Loucy (cell line): ENCODE data around the gene CNTRL.

Source experiments
- EZH2phosphoT487 ChIP-seq: fragments of 200-600 bp; IDR thresholded peaks from 2 replicates; pipeline ENCODE4 v1.6.1; 2018; ENCODE audit warnings: antibody characterized with exemption, mild to moderate bottlenecking, moderate library complexity, borderline replicate concordance
- TF ChIP-seq, protein P1 (sequence below): fragments of 200-600 bp; sonication (generic); conservative IDR thresholded peaks from 2 replicates; pipeline ENCODE4 v1.5.1; 2014; ENCODE audit warnings: mild to moderate bottlenecking, antibody characterized with exemption, low read length

GRCh38 chr9:121135642-121136041 lies 60.9 kb downstream of the CNTRL start:
- TF ChIP-seq, protein P1, sequence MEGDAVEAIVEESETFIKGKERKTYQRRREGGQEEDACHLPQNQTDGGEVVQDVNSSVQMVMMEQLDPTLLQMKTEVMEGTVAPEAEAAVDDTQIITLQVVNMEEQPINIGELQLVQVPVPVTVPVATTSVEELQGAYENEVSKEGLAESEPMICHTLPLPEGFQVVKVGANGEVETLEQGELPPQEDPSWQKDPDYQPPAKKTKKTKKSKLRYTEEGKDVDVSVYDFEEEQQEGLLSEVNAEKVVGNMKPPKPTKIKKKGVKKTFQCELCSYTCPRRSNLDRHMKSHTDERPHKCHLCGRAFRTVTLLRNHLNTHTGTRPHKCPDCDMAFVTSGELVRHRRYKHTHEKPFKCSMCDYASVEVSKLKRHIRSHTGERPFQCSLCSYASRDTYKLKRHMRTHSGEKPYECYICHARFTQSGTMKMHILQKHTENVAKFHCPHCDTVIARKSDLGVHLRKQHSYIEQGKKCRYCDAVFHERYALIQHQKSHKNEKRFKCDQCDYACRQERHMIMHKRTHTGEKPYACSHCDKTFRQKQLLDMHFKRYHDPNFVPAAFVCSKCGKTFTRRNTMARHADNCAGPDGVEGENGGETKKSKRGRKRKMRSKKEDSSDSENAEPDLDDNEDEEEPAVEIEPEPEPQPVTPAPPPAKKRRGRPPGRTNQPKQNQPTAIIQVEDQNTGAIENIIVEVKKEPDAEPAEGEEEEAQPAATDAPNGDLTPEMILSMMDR = no peak
- no peak for TF ChIP-seq EZH2phosphoT487
